DOHH2 (cell line): ENCODE results near the gene RPS3A.

Source experiments
- CTCF ChIP-seq: fragments of 200-600 bp; sonication (generic); IDR thresholded peaks from one replicate; pipeline ENCODE4 v1.5.1; 2014; ENCODE audit warnings: antibody characterized with exemption, mild to moderate bottlenecking, low read depth, low read length; ENCODE audit not compliant: poor library complexity, severe bottlenecking
- EZH2phosphoT487 ChIP-seq: fragments of 200-600 bp; sonication (generic); IDR thresholded peaks from 2 replicates; pipeline ENCODE4 v1.6.1; 2017; ENCODE audit warnings: borderline replicate concordance, mild to moderate bottlenecking, antibody characterized with exemption, low read length, moderate library complexity, mixed read lengths

- TF ChIP-seq CTCF = no peak
- TF ChIP-seq EZH2phosphoT487 = no peak
Observed at GRCh38 chr4:151094290-151094751, 5.1 kb upstream of the RPS3A start.
